ENCODE measurements around the gene LRIT2.

DNA sequence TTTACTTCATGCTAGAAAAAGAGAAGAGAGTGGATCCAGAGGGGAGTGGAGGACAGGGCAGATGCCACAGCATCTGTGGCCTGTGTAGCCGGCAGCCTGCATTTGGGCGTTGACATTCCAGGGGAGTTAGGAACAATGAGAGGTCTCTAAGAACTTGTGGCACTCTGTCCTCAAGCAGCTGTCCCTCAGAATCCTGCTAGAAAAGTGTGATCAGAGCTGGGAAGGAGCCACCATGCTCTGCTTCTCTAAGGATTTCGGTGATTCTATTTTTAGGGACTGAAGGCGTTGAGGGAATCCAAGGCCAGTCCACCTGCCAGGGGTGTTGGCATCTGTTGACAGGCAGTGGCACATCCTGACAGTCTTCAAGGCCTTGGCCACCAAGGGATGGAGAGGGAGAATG, 7.6 kb downstream of the LRIT2 start:
- TF ChIP-seq, protein P1, sequence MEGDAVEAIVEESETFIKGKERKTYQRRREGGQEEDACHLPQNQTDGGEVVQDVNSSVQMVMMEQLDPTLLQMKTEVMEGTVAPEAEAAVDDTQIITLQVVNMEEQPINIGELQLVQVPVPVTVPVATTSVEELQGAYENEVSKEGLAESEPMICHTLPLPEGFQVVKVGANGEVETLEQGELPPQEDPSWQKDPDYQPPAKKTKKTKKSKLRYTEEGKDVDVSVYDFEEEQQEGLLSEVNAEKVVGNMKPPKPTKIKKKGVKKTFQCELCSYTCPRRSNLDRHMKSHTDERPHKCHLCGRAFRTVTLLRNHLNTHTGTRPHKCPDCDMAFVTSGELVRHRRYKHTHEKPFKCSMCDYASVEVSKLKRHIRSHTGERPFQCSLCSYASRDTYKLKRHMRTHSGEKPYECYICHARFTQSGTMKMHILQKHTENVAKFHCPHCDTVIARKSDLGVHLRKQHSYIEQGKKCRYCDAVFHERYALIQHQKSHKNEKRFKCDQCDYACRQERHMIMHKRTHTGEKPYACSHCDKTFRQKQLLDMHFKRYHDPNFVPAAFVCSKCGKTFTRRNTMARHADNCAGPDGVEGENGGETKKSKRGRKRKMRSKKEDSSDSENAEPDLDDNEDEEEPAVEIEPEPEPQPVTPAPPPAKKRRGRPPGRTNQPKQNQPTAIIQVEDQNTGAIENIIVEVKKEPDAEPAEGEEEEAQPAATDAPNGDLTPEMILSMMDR (IDR thresholded peaks at IDR 0.05): no peak
- TF ChIP-seq POLR2A (IDR thresholded peaks at IDR 0.05): no peak
- TF ChIP-seq POLR2AphosphoS5 (IDR thresholded peaks at IDR 0.05): no peak

All from prostate gland (tissue), 2 donors.